ENCODE data around the gene RTN4RL1.

GRCh38 chr17:2060681-2061440 lies 35.7 kb upstream of the RTN4RL1 start:
- TF ChIP-seq MXI1 (IDR thresholded peaks at IDR 0.05; ENCODE audit: borderline replicate concordance, low read depth, low read length) (no peak), CTCF (conservative IDR thresholded peaks at IDR 0.05; ENCODE audit: low read depth, low read length) (no peak), POLR2A (IDR thresholded peaks at IDR 0.05; ENCODE audit: low read depth, low read length) (peak; percentile 43), FOS (IDR thresholded peaks at IDR 0.05; ENCODE audit: low read depth, low read length) (no peak), CHD1 (IDR thresholded peaks at IDR 0.05; ENCODE audit: low read depth, low read length) (no peak), MAZ (IDR thresholded peaks at IDR 0.05; ENCODE audit: borderline replicate concordance, low read depth, low read length) (no peak; the same call in 1 of the 2 replicates)
